T-helper 1 cell (primary cell): ENCODE results near the gene RARRES1.
A peak's percentile ranks its signal among the peaks of the same experiment; 100 is the strongest.
"Not testable (repeated sequence)": the region's sequence is repeated elsewhere in the genome, so short reads cannot be mapped to it uniquely, and the experiment has no call there.

Source experiments
- DNase-seq, 5 donors: peaks; one replicate each; pipeline ENCODE4 v3.0.0-alpha.2; 2012 to 2020

RARRES1 gene

DNA sequence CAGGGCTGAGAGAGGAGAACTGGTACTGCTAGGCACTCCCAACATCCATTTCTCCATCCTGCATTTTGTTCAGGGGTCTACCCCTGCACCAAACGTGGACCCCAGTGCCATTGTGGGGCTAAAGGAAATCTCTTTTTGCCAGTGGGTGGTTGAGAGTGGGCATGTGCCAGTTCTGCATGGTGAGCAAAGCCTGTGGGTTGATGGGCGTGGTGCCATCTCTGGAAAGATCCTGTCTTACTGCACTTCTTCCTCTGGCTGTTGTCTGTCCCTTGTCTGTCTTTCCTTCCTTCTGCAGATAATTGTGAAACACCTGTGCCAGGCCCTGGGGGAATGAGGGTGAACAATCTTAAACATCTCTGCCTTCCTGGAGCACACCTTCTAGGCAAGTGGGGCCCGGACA is 1.4 kb upstream of the RARRES1 start:
- no peak for DNase-seq

DNA sequence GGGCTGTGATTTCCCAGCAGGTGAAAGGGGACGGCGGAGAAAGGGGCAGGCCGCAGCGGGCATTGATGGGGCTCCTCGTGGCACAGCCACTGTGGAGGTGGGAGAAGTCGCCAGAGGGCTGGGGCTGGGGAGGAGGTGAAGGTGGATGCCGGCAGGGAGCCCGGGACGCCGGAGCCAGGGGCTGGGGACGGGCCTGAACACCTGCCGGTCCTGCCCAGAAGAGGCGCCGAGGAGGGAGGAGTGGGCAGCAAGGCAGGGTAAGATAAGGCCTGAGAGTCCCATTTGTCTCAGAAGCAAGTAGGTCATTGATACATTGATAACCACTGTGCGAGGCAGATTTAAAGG is 571 bp upstream of the RARRES1 start:
- no peak for DNase-seq

DNA sequence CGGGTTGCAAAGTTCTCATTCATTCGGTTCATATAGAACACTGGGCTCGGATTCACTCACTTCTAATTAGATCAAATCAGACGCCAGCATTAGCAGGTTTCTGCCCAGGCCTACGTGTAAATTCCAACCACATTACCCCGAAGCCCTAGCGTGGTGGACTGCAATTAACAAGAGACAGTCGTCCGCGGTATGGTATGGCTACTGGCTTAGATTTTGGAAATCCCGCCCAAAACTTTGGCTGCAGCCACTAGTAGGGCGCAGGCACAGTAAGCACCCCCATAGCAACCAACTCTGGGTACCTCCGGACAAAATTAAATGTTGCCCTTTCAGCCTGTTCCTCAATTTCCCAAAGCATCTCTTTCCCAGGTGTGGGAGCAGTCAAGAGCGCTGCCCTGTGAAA is 771 bp downstream of the RARRES1 start:
- no peak for DNase-seq

DNA sequence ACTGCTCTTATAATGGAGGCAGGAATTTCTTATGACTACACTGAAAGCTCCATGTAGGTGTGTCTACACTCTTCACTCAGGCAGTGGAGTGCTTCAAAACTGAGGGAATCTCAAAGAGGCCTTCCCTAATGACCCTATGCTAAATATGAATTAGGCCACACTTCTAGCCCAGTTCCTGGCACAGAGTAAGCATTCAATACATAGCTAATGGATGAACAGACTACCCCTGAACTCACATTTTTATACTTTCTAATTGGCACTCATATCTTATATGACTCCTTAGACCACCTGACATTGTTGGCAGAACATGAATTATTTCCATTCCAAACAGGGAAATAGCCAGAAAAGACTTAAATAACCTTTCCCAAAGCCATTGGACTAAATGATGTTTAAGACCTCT is 3.4 kb downstream of the RARRES1 start:
- no peak for DNase-seq

DNA sequence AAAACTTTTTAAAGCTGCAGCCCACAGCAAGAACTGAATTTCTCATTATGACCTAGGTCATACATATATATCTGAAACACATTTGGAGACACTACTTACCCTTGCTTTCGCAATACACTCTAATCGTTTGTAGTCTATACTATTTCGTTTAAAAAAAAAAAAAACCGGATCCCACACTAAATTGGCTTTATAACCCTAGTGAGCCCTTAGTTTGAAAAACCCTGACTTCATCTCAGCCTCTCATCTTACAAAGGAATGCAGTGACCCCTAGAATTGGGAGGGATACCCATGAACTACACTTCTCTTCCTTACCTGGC is 4.2 kb downstream of the RARRES1 start:
- DNase-seq = no peak

DNA sequence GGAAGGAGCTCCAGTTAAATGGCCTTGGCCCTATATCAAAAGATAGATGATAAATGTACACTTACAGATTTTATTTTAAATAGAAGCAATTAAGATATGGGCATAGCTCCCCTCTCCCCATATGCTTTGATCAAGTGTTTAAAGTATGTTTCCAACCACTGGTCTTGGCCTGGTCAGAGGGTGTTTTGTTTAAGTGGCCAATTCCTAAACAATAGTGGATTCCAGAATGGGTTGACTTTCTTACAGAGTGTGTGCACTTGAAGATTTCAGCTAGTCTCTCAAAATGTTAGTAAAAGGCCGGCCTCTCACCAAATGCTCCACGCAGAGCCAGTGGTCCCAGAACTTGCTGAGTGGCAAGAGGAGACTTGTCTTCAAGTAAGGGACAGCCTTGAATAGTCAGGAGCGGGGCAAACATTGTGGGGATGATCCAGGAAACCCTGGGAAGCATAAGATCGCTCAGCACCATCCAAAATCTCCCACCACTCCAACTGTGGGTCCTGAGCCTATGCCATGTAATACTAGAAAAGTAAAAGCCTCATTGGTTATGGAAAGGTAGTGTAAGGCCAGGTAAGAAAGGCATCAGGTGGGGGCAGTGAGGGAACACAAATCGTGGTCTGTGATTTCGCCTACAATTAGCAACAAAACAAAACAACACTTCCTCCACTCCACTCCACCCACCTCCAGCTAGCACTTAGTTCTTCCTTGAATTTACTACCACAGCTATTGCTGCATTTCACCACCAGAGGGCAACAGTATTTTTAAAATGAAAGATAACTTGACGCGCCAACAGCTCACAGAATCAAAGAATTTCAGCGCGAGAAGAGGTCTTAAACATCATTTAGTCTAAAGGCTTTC is 4.8 kb downstream of the RARRES1 start:
- DNase-seq = peak in 4 of 5 donors; percentile 12 to 67 (median 32)

DNA sequence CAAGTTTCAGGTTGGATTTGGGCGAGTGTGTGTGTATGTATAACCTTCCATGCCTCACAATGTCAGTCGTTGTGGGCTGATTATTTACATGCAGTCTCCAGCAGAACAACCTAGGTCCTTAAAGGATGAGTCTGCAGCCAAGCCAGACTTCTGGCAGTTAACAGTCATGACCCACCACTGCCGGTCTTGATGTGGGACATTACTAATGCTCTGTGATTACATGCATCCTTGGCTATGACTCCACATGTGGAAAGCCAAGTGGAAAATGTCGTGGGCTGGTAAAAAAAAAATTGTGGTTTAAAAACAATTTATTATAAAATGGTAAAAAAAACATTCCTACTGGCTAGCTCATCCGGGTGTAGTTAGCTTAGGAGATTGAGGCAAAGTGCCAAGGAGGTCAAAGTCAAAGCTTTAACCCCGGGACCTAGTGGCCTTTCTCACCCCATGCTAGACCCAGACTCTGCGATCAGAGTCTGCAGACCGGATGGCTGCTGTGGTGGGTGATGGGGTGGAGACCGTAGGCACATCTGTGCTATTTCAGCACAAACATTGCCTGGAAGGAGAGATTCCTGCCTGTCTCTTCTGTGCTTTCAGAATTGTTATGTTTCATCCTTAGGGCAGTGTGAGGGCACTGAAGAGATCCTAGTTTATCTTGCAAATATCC is 6.8 kb downstream of the RARRES1 start:
- DNase-seq = no peak

DNA sequence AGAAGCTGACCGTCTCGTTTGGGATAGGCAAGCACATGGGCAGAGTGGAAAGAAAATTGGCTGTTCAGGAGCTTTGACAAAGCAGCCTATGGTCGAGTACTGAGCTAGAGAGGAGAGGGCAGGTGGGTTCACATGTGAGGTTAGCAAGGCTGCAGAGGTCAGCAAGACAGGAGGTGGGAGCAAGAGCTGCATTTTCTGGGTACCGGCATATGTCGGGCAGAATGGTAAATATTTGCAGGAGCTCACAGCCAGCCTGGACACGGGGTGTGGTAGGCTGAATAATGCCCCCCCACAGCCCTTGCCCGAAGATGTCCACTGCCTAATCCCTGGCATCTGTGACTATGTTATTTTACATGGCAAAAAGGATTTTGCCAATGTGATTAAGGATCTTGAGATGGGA is 8.3 kb downstream of the RARRES1 start:
- no peak for DNase-seq

DNA sequence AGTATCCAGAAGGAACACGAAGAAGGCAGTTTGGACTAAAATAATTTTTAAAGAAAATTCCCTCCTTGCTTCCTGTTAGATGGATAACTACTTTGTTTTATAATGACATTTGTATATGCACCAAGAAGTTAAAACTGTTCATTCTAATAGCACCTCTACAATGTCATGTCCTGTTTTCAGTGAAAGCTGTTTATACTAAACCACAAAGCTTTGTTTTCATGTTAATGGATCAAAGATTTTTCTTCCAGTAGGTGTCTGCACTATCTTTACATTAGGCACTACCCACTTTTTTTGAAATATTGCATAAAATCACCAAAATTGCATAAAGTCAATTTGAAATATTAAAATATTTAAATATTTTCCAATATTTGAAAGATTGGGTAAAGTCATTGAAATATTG is 10.1 kb downstream of the RARRES1 start:
- DNase-seq = no peak

DNA sequence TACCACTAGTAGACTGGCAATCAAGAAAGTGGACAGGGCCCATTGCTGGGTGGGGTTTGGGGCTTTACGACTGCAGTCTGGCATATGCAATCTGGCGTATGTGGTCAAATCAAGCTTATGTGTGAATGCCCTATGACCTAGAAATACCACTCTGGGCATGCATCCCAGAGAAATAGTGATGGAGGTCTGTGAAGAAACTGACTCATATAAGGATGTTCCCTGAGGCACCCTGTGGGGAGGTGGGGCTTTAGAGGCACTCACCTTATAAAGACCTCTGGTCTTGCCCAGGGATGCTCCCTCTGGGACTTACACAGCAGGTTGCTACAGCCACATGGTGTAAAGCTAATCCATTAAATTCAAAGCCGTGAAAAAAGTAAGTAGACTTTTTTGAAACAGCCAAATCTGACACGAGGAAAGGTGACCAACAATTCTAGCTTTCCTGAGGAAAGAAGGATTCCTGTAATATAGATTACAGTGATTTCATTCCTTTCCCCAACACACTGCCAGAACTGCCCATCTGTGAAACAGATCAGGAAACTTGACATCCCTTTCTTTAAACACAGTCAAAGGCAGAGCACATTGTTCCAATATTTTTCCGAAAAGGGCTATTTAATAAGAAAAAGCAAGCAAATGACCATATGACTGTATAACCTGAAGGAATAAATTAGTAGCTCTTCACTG is 13.6 kb downstream of the RARRES1 start:
- no peak for DNase-seq

DNA sequence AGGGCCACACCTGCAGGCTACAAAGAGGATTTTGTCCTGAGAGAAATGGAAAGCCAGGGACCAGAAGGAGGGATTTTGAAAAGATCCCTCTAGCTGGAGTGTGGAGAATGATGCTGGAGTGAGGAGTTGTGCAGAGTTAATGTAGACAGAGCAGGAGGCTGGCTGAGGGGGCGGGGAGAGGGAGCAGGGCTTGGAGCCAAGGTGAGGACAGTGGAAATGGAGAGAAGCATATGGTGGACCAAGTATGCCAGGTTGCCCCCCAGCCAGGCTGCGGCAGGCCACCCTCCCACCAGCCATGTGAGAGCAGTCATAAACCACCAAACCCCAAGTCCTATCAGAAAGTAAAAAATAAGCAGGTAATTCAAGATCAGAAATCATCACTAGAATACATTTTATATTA is 14.7 kb downstream of the RARRES1 start:
- no peak for DNase-seq

DNA sequence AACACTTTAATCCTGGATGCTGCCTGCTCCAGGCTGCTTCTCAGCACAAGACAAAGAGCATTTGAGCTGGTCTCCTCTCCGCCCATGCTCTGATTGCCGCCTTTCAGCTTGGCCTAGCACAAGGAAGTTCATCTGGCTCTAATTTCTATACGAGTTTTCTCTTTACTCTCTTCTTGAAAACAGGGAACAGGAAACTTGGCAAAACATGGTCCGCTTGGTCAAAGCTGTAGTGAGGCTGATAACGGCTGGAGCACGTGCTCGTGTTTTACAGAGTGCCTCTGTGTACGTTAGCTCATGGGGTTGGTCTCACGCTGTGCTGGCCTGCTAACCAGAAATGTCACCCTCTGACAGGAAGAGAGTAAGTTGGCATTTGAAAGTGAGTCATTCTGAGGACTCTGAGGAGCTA is 19.2 kb downstream of the RARRES1 start:
- DNase-seq = peak in 1 of 5 donors; percentile 33

DNA sequence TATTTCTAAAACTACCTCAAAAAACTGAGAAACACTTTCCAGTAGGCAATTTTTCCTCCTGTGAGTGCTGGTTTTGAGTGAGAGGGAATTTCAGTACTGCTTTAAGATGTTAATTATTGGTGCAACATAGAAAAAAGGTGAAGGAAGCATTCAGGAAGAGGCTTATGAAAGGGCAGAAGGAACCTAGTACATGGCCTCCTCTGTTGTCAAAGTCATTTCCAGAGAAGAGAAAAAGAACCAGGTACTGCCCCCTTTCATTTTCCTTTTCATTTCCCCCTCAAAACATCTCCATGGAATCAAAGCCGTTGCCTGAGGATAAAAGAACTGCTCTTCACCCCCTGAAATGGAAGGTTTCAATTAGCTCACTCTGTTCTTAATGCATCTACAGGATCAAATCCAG is 19.8 kb downstream of the RARRES1 start:
- no peak for DNase-seq

DNA sequence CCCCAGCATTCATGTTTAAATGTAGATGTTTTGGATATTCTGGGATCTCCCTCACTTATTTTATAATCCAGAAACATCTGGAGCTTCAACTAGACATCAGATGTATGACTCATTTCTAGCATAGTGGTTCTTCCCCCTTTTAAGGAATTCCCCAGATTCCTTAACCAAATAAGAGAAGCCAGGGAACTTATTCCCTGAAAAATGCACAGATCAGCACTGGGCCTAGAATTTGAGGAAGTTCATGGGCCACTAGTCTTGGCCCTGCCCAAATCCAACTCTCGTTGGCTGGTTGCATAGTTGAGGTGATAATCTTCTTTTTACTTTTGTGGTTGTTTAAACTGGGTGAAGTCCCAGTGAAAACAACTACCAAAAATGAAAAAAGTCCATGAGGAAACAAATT is 20.4 kb downstream of the RARRES1 start:
- no peak for DNase-seq

DNA sequence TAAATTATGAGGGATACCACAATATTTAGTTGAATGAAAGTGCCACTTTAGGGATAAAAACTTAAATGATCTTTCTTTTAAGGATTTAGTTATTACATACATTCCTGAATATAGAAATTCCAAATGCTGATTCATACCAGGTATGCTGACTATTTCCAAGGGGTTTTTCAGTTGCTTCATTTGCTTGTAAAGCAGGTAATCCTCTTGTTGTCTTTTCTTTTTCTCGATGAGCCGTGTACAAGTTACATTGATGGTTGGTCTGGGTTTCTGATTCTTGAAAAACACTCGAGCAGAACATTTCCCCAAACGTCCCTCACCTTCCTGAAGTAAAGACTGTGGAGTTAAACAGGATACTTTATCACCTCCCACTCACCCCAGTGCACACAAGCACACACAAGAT is 21.7 kb downstream of the RARRES1 start:
- no peak for DNase-seq

DNA sequence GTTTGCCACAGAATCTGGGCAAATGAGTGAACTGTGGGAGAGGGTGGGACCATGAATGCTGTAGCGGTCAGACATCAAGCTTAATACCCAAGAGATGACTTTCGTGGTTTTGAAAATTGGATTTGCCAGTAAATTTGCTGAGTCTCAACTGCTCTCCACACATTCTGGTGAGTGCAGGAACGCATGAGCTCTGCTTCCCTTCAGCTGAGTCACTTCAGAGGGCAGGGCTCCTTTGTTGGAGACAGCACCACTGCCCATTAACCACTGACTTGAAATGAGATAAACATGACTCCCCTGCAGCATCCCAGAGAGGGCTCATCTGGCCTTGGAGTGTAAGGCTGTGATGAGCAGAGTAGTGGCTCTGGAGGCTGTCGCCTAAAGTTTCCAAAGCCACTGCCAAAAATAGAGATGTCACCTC is 22.6 kb downstream of the RARRES1 start:
- no peak for DNase-seq

DNA sequence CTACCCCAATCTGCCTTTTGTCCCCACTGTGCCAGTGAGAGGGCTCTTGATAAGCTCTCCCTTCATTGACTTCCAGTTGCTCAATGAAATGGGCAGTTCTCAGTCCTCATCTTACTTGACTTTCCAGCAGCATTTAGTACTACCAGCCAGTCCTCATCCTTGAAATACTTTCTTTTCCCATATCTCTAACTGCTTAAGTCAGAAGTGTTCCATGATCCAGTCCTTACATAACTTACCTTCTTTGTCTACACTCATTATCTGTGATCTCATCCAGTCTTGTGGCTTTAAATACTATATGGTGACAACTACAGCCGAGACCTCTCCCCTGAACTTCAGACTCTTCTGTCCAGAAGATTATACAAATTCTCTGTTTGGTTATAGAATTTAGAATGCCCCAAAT is 28.7 kb downstream of the RARRES1 start:
- no peak for DNase-seq

DNA sequence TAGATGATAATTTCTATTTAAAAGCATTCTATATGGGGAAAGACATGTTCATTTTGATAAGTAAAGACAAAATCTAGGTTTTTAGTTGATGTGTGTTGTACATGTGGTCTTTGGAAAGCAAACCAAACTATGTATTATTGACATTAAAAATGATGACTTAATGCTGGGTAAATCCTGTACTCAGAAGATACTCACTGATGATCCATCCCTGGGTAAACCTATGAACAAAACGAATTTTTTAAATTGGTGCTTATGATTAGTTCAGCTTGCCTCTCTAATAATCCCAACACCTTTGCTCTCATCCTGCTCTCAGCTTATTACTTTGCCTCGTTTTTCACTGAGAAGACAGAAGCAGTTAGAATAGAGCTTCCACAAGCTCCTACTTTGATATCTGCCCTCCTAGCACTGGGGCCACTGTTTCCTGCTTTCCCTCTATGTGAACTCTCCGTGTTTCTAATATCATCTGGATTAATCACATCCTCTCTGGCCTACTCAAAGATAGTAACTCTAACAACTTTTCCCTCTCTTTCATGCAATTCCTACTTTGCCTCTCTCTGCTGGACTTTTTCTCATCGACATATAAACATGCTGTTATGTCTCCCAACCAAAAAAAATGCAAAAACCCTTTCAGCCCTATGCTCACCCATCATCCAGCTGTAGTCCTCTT is 29.3 kb downstream of the RARRES1 start:
- DNase-seq = no peak

DNA sequence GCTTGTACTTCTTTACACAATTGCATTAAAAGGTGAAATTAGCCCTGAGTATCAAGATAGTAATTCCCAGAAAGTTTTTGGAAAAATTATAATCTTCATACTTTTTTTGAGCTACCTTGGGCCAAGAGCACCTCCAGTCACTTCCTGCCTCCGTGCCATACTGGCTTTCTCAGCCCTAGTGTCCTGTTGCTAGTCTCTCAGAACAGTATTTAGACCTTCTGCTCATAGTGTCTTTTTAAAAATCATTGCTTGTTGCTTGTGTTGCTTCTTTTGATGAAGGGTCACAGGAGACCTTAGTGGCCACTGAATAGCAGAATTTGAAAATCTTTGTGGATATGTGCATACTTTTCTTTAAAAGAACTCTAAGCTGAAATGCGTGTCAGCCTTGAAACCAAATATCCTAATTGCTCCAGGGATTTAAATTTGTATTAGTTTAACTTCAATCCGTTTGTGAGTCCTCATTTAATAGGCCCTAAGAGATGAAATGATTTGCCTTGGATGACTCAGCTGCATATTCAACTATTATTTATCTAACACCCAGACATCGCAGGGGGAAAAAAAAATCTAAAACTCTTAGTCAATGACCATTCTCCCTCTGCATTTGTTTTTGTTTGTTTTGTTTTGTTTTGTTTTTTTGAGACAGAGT is 30.7 kb downstream of the RARRES1 start:
- no peak for DNase-seq

DNA sequence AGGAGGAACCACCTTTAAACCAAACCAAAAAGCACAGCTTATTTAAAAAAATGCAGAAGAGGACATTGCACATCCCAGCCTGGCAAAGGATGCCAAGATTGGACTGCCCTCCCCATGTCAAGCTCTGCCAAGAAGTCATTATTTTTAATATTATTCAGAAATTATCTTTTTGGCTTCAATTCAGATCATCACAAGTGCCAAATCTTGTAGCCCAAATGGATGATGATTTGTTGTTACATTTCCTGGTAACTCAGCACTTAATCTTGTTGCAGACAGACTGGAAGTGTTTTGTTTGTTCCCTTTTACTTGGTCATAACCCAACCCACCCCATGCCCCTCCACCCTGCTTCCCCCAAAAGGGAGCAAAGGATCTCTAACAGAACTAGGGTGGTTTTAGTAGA is 31.7 kb downstream of the RARRES1 start:
- no peak for DNase-seq

DNA sequence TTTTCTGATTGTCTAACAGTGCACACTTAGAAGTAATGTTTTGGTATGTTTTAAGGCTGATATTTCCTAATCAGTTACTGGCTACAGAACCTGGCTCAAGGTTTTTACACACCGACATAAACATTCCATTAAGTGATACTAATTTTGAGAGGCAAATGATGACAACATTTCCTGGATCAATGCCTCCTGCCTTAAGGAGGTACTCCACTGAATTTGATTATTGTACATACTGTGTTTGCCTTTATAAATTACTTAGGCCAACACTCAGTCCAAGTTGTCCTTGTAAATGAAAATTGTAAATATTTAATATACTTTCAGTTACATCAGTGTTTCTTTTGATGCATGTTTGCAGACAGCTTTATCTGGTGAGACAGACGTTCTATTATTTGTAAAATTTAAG is 35.6 kb downstream of the RARRES1 start:
- DNase-seq = no peak

DNA sequence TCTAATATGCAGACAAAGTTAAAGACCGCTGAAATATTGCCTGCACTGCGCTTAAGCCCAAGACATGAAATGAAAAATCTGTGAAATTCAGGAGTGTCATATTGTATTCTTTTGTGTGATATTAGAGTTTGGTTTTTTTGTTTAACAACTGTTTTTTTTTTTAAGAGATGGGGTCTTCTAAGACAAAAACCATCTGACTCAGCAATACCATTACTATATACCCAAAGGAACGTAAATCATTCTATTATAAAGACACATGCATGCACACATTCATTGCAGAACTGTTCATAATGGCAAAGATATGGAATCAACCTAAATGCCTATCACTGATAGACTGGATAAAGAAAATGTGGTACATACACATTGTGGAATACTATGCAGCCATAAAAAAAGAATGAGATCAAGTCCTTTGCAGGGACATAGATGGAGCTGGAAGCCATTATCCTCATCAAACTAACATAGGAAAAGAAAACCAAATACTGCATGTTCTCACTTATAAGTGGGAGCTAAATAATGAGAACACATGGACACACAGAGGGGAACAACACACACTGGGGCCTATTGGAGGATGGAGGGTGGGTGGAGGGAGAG is 38.3 kb downstream of the RARRES1 start:
- DNase-seq = not testable (repeated sequence)

DNA sequence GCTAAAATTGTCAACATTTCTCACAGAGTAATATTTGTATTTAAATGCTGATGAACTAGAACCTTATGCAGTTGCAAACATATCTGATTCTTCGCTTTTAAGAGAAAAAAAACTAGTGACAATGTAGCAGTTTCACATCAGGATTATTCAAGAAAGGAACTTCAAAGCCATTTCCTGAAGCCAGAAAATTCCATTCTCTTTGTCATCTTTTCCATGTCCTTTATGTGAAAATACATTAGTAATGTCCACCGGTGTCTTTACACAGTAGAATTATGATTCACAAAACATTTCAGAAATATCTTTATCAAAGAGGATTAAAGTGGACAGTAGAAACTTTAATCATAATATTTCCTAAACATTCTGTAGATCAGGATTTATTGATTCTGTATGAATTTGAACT is 47.1 kb downstream of the RARRES1 start:
- DNase-seq = no peak
